SW480 (cell line): Measurements from ENCODE around the gene WSB2.
A peak's percentile ranks its signal among the peaks of the same experiment; 100 is the strongest.

Experiments
- DNase-seq: peaks from one replicate; pipeline ENCODE4 v3.0.0-alpha.2; 2016; ENCODE audit warnings: low spot score

Gene WSB2

DNA sequence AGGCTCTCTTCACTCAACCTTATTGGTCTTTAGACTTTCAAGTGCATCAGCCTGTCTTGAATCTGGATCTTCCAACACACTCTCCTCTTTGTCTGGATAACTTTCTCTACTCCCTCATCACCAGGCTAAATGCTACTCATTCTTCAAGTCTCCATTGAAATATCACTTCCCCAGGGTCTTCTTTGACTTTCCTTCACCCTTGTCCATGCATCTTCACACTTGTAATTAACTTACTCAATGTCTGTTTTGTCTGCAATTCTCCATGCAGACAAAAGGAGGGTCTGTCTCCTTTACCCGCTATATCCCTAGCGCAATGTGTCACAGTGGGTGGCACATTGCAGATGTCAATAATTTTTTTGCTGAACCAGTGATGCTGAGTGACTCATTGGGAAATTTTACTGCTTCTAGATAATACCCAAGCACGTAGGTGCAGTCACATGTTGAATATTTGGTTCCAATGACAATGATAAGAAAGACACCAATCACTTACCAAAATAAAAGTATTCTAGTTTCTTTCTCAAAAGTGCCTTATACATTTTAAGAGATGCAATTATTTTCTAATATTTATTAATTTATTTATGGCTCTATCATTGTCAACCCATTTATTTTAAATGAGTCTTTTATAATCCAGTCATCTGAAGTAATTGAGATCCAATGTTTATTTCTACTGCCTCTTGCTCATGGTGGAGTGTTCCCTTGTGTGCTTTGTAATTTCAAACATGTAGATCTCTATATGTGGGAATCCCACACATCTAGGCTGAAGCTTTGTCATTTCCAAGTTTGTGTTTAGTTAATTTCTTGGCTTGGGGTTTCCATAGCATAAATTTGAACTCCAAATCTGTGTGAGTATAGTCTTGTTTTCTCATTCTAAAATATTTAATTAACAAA is 66.2 kb downstream of the WSB2 start:
- no peak for DNase-seq

DNA sequence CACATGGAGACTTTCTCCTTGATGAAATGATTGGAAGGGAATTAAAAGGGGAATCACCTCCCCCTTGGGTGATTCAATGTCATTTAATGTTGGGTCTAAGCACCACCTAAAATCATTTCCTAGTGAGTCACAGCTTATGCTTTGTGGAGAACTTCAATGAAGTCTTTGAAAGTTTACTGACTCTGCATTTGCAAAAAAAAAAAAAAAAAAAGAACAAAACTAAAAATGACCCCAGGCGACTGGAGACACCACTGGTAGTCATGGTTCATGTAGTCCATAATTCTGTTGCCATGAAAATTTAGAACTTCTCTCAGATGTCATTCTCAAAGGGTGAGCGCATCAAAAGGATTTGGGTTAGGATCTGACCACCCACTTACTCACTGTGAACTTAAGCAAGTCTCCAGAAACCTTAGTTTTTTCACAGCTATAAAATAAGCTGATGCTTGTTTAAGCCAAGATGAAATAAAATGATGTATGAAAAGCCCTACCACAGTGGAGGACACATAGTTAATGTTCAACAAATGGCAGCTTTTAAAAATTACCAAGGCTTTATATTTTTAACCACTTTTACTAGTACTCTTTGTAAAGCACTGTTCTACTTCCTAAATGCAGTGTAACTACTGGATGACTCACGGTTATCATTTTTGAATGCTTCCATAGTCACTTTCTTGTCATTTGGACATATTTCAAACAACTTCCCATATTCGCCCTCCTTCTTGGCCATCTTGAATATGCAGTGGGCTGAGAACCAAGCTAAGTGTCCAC is 74.1 kb downstream of the WSB2 start:
- DNase-seq = peak; percentile 88

DNA sequence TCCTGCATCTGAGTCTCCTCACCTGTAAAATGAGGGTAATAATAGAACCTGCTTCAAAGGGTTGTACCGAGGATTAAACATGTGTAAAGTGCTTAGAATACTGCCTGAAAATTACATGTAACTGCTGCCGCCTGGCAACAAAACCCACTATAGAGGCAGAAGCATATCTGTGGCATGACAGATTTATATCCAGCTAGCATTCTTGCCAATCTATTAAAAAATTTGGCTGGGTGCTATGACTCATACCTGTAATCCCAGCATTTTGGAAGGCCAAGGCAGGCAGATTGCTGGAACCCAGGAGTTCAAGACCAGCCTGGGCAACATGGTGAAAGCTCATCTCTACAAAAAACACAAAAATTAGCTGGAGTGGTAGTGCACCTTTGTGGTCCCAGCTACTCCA is 75.8 kb downstream of the WSB2 start:
- no peak for DNase-seq
